ENCODE measurements around the gene CENPT. TPM values are rescaled to one million over a fixed set of nuclear protein-coding genes. Genes with fewer than 3 reads are reported as not detected.

Gene CENPT
- total and polyA plus RNA-seq, 2 of the 13 experiments (the other 11 are each of a cell fraction or from before 2014, with no cell fraction given): 40.9 to 43.3 TPM

- TF ChIP-seq AGO1 (IDR thresholded peaks at IDR 0.05; ENCODE audit: low read depth, low read length, poor library complexity, severe bottlenecking) (peak; percentile 90), ZNF496 (CRISPR knock-in tag; IDR thresholded peaks at IDR 0.05; ENCODE audit: insufficient replicate concordance) (no peak), NBN (conservative IDR thresholded peaks at IDR 0.05) (no peak), CHD2 (IDR thresholded peaks at IDR 0.05; ENCODE audit: low read depth, low read length) (peak; percentile 84), AHR (CRISPR knock-in tag; IDR thresholded peaks at IDR 0.05) (peak; percentile 86), SMAD1 (CRISPR knock-in tag; IDR thresholded peaks at IDR 0.05; ENCODE audit: borderline replicate concordance, low read depth) (peak; percentile 96), RNF2 (conservative IDR thresholded peaks at IDR 0.05; ENCODE audit: low read depth) (no peak), ZNF652 (CRISPR knock-in tag; IDR thresholded peaks at IDR 0.05; ENCODE audit: borderline replicate concordance, low read depth) (no peak), ATF3 (CRISPR knock-in tag; IDR thresholded peaks at IDR 0.05) (peak; percentile 26; the same call in 1 of the 2 replicates), ZNF879 (CRISPR knock-in tag; IDR thresholded peaks at IDR 0.05) (no peak; the same call in 1 of the 2 replicates), HOXA3 (CRISPR knock-in tag; IDR thresholded peaks at IDR 0.05) (peak; percentile 92), ZNF577 (CRISPR knock-in tag; IDR thresholded peaks at IDR 0.05; ENCODE audit: borderline replicate concordance, low read depth) (no peak), GATAD1 (CRISPR knock-in tag; IDR thresholded peaks at IDR 0.05) (peak; percentile 81), ZNF841 (CRISPR knock-in tag; IDR thresholded peaks at IDR 0.05; ENCODE audit: borderline replicate concordance) (no peak), REL (CRISPR knock-in tag; conservative IDR thresholded peaks at IDR 0.05) (no peak), HMG20A (CRISPR knock-in tag; IDR thresholded peaks at IDR 0.05; ENCODE audit: borderline replicate concordance) (peak; percentile 40; the same call in 1 of the 2 replicates), ZNF432 (CRISPR knock-in tag; IDR thresholded peaks at IDR 0.05; ENCODE audit: borderline replicate concordance) (no peak), EHMT2 (IDR thresholded peaks at IDR 0.05; ENCODE audit: borderline replicate concordance, low read depth, low read length) (no peak), ZNF839 (CRISPR knock-in tag; IDR thresholded peaks at IDR 0.05; ENCODE audit: borderline replicate concordance) (peak; percentile 70; the same call in 1 of the 2 replicates), WIZ (CRISPR knock-in tag; IDR thresholded peaks at IDR 0.05) (peak; percentile 71; the same call in 1 of the 2 replicates), ZNF737 (CRISPR knock-in tag; IDR thresholded peaks at IDR 0.05; ENCODE audit: borderline replicate concordance) (no peak), PHB2 (IDR thresholded peaks at IDR 0.05; ENCODE audit: partially characterized antibody) (no peak), GATA4 (IDR thresholded peaks at IDR 0.05; ENCODE audit: borderline replicate concordance, low read depth) (peak; percentile 75), ZNF674 (CRISPR knock-in tag; IDR thresholded peaks at IDR 0.05; ENCODE audit: low read depth) (no peak), PRMT3 (CRISPR knock-in tag; IDR thresholded peaks at IDR 0.05; ENCODE audit: borderline replicate concordance, low read depth) (no peak; the same call in 1 of the 2 replicates), SNAPC2 (CRISPR knock-in tag; IDR thresholded peaks at IDR 0.05) (peak; percentile 75; the same call in 1 of the 2 replicates), SATB2 (CRISPR knock-in tag; IDR thresholded peaks at IDR 0.05) (peak; percentile 66; the same call in 1 of the 2 replicates)
- TF ChIP-seq, protein P1, sequence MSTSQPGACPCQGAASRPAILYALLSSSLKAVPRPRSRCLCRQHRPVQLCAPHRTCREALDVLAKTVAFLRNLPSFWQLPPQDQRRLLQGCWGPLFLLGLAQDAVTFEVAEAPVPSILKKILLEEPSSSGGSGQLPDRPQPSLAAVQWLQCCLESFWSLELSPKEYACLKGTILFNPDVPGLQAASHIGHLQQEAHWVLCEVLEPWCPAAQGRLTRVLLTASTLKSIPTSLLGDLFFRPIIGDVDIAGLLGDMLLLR (CRISPR knock-in tag; IDR thresholded peaks at IDR 0.05): peak; percentile 22; the same call in 1 of the 2 replicates
- TF ChIP-seq, protein P2, sequence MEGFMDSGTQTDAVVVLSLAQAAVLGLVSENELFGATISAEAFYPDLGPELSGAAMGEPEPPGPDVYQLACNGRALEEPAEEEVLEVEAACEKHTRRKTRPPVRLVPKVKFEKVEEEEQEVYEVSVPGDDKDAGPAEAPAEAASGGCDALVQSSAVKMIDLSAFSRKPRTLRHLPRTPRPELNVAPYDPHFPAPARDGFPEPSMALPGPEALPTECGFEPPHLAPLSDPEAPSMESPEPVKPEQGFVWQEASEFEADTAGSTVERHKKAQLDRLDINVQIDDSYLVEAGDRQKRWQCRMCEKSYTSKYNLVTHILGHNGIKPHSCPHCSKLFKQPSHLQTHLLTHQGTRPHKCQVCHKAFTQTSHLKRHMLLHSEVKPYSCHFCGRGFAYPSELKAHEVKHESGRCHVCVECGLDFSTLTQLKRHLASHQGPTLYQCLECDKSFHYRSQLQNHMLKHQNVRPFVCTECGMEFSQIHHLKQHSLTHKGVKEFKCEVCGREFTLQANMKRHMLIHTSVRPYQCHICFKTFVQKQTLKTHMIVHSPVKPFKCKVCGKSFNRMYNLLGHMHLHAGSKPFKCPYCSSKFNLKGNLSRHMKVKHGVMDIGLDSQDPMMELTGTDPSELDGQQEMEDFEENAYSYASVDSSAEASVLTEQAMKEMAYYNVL (CRISPR knock-in tag; IDR thresholded peaks at IDR 0.05; ENCODE audit: borderline replicate concordance): no peak
Observed at GRCh38 chr16:67846320-67847063, 1.0 kb downstream of the CENPT start, which contains the start of gene NUTF2 (continued).
